Measurements from ENCODE around the gene DIS3L2.

DIS3L2 gene

GRCh38 chr2:232214053-232214452 is 252.5 kb downstream of the DIS3L2 start:
- no peaks in the 10 kb centered on the region for H3K9me3 Mint-ChIP-seq
- peaks cover 42 to 44% of the 10 kb centered on the region in 2 donors for H3K4me1 Mint-ChIP-seq
- DNase-seq (no peak), ATAC-seq (replicated peaks) (no peak)
- no peak overlapping the region for H3K27ac Mint-ChIP-seq
- H3K4me3 Mint-ChIP-seq = no peak overlapping the region
- H3K36me3 Mint-ChIP-seq = peaks cover 42 to 65% of the 10 kb centered on the region in 2 donors
- no peaks in the 10 kb centered on the region for H3K27me3 Mint-ChIP-seq

- Mint-ChIP-seq H3K9me3 (no peaks in the 10 kb centered on the region), H3K36me3 (peaks cover 28 to 46% of the 10 kb centered on the region in 2 donors)
- no peak for ATAC-seq (replicated peaks)
These were observed 254.5 kb downstream of the DIS3L2 start for GRCh38 chr2:232216028-232216427.

GRCh38 chr2:232218778-232219495 is 257.4 kb downstream of the DIS3L2 start:
- Mint-ChIP-seq H3K4me3 (no peak overlapping the region), H3K27ac (peak overlapping the region; percentile 47), H3K27me3 (no peaks in the 10 kb centered on the region), H3K9me3 (no peaks in the 10 kb centered on the region), H3K4me1 (peaks cover 24 to 30% of the 10 kb centered on the region in 2 donors), H3K36me3 (peaks cover 22 to 44% of the 10 kb centered on the region in 2 donors)
- ATAC-seq (replicated peaks) = no peak
- DNase-seq = no peak

More at GRCh38 chr2:232216028-232216427, 254.5 kb downstream of the DIS3L2 start:
- H3K27me3 Mint-ChIP-seq = no peaks in the 10 kb centered on the region
- peaks cover 38 to 45% of the 10 kb centered on the region in 2 donors for H3K4me1 Mint-ChIP-seq
- DNase-seq = no peak
- no peak overlapping the region for H3K4me3 Mint-ChIP-seq
- no peak overlapping the region for H3K27ac Mint-ChIP-seq

GRCh38 chr2:232219496-232219870 is 258.0 kb downstream of the DIS3L2 start:
- H3K4me3 Mint-ChIP-seq = no peak overlapping the region
- no peak for DNase-seq
- H3K4me1 Mint-ChIP-seq = peaks cover 24 to 30% of the 10 kb centered on the region in 2 donors
- ATAC-seq (replicated peaks) = peak in 1 of 2 donors; percentile 53
- no peaks in the 10 kb centered on the region for H3K27me3 Mint-ChIP-seq
- peaks cover 19 to 42% of the 10 kb centered on the region in 2 donors for H3K36me3 Mint-ChIP-seq
- H3K9me3 Mint-ChIP-seq = no peaks in the 10 kb centered on the region
- no peak overlapping the region for H3K27ac Mint-ChIP-seq

GRCh38 chr2:232219932-232220331 is 258.4 kb downstream of the DIS3L2 start:
- DNase-seq = no peak
- Mint-ChIP-seq H3K27ac (no peak overlapping the region), H3K27me3 (no peaks in the 10 kb centered on the region), H3K4me1 (peaks cover 24 to 30% of the 10 kb centered on the region in 2 donors), H3K4me3 (no peak overlapping the region), H3K9me3 (no peaks in the 10 kb centered on the region), H3K36me3 (peaks cover 17 to 41% of the 10 kb centered on the region in 2 donors)
- no peak for ATAC-seq (replicated peaks)

GRCh38 chr2:232225429-232225828 is 263.9 kb downstream of the DIS3L2 start:
- no peak for ATAC-seq (replicated peaks)
- Mint-ChIP-seq H3K36me3 (peaks cover 8 to 23% of the 10 kb centered on the region in 2 donors), H3K4me1 (peaks cover 0 to under 1% of the 10 kb centered on the region in 2 donors), H3K4me3 (no peak overlapping the region), H3K9me3 (no peaks in the 10 kb centered on the region), H3K27ac (no peak overlapping the region), H3K27me3 (no peaks in the 10 kb centered on the region)
- no peak for DNase-seq

GRCh38 chr2:232225895-232226294 is 264.4 kb downstream of the DIS3L2 start:
- no peak for DNase-seq
- Mint-ChIP-seq H3K4me1 (peaks cover 0 to 4% of the 10 kb centered on the region in 2 donors), H3K4me3 (no peak overlapping the region), H3K9me3 (no peaks in the 10 kb centered on the region), H3K36me3 (peaks cover 8 to 23% of the 10 kb centered on the region in 2 donors), H3K27ac (no peak overlapping the region), H3K27me3 (no peaks in the 10 kb centered on the region)
- ATAC-seq (replicated peaks) = no peak

GRCh38 chr2:232228332-232228731 is 266.8 kb downstream of the DIS3L2 start:
- Mint-ChIP-seq H3K36me3 (peaks cover 3 to 26% of the 10 kb centered on the region in 2 donors), H3K4me1 (peaks cover 0 to 8% of the 10 kb centered on the region in 2 donors), H3K27me3 (no peaks in the 10 kb centered on the region), H3K4me3 (no peak overlapping the region), H3K9me3 (no peaks in the 10 kb centered on the region), H3K27ac (no peak overlapping the region)
- DNase-seq = no peak
- no peak for ATAC-seq (replicated peaks)

- ATAC-seq (replicated peaks) = no peak
- Mint-ChIP-seq H3K9me3 (no peaks in the 10 kb centered on the region), H3K36me3 (peaks cover 5 to 17% of the 10 kb centered on the region in 2 donors), H3K4me1 (peaks cover 0 to 10% of the 10 kb centered on the region in 2 donors), H3K4me3 (no peak overlapping the region), H3K27me3 (no peaks in the 10 kb centered on the region), H3K27ac (no peak overlapping the region)
- DNase-seq = no peak
These were observed 267.7 kb downstream of the DIS3L2 start for GRCh38 chr2:232228971-232229894.

- no peak overlapping the region for H3K4me3 Mint-ChIP-seq
- no peak for ATAC-seq (replicated peaks)
- H3K27me3 Mint-ChIP-seq = no peaks in the 10 kb centered on the region
- no peak overlapping the region for H3K27ac Mint-ChIP-seq
- DNase-seq = no peak
- H3K4me1 Mint-ChIP-seq = peaks cover 0 to 10% of the 10 kb centered on the region in 2 donors
- H3K36me3 Mint-ChIP-seq = peaks cover 5 to 17% of the 10 kb centered on the region in 2 donors
- H3K9me3 Mint-ChIP-seq = no peaks in the 10 kb centered on the region
These were observed 268.4 kb downstream of the DIS3L2 start for GRCh38 chr2:232229911-232230310.

- ATAC-seq (replicated peaks) (no peak), DNase-seq (no peak)
- H3K4me3 Mint-ChIP-seq = no peak overlapping the region
- no peaks in the 10 kb centered on the region for H3K27me3 Mint-ChIP-seq
- H3K27ac Mint-ChIP-seq = no peak overlapping the region
- no peaks in the 10 kb centered on the region for H3K9me3 Mint-ChIP-seq
- peaks cover 5 to 17% of the 10 kb centered on the region in 2 donors for H3K36me3 Mint-ChIP-seq
- peaks cover 0 to 10% of the 10 kb centered on the region in 2 donors for H3K4me1 Mint-ChIP-seq
These were observed 269.0 kb downstream of the DIS3L2 start for GRCh38 chr2:232230560-232230959.

GRCh38 chr2:232231554-232231953 is 270.0 kb downstream of the DIS3L2 start:
- Mint-ChIP-seq H3K36me3 (peaks cover 5 to 17% of the 10 kb centered on the region in 2 donors), H3K4me3 (no peak overlapping the region), H3K4me1 (peaks cover 7 to 16% of the 10 kb centered on the region in 2 donors), H3K9me3 (no peaks in the 10 kb centered on the region), H3K27me3 (no peaks in the 10 kb centered on the region), H3K27ac (no peak overlapping the region)
- DNase-seq = no peak
- ATAC-seq (replicated peaks) = no peak

- H3K4me1 Mint-ChIP-seq = peaks cover 7 to 16% of the 10 kb centered on the region in 2 donors
- no peak overlapping the region for H3K27ac Mint-ChIP-seq
- DNase-seq (no peak), ATAC-seq (replicated peaks) (no peak)
- H3K4me3 Mint-ChIP-seq = no peak overlapping the region
- H3K36me3 Mint-ChIP-seq = peaks cover 7 to 21% of the 10 kb centered on the region in 2 donors
- H3K9me3 Mint-ChIP-seq = no peaks in the 10 kb centered on the region
- H3K27me3 Mint-ChIP-seq = no peaks in the 10 kb centered on the region
These were observed 271.4 kb downstream of the DIS3L2 start for GRCh38 chr2:232232915-232233314.

GRCh38 chr2:232234922-232235615 is 273.6 kb downstream of the DIS3L2 start:
- no peak overlapping the region for H3K4me3 Mint-ChIP-seq
- H3K36me3 Mint-ChIP-seq = peaks cover 21 to 37% of the 10 kb centered on the region in 2 donors
- no peaks in the 10 kb centered on the region for H3K27me3 Mint-ChIP-seq
- H3K9me3 Mint-ChIP-seq = no peaks in the 10 kb centered on the region
- peaks cover 11 to 17% of the 10 kb centered on the region in 2 donors for H3K4me1 Mint-ChIP-seq
- DNase-seq = no peak
- H3K27ac Mint-ChIP-seq = no peak overlapping the region
- no peak for ATAC-seq (replicated peaks)
